VCaP (cell line): ENCODE data around the gene ZBTB45.
"Not testable (repeated sequence)": the region's sequence is repeated elsewhere in the genome, so short reads cannot be mapped to it uniquely, and the experiment has no call there.

Source experiments
- H3K27ac ChIP-seq: fragments of 450-650 bp; 2 replicates; pipeline ENCODE4 v1.5.1; 2017
- TF ChIP-seq, protein P1 (sequence below): fragments of 450-650 bp; conservative IDR thresholded peaks from 2 replicates; pipeline ENCODE4 v1.5.1; 2017; ENCODE audit warnings: mild to moderate bottlenecking, moderate library complexity

ZBTB45 gene

DNA sequence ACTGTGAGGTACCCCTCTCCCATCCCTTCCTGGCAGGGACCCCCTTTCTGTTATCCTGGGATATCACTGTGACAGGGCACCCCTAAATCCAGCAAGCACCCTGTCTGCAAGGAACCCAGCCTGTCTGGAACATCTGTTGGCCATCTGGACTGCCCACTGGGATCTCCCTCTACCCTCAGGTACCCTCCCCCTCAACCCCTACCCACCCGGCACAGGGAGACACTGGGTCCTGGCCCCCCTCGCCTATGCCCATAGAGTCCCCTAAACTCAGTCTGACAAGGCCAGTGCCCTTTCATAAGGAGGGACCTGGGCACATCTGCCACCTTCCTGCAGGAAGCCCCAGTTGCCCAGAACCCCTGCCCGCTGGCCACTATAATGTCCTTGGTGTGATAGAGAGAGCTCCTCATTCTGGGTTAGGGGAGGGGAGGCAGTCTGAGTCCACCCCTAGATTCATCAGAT lies 5.0 kb downstream of the ZBTB45 start:
- TF ChIP-seq, protein P1, sequence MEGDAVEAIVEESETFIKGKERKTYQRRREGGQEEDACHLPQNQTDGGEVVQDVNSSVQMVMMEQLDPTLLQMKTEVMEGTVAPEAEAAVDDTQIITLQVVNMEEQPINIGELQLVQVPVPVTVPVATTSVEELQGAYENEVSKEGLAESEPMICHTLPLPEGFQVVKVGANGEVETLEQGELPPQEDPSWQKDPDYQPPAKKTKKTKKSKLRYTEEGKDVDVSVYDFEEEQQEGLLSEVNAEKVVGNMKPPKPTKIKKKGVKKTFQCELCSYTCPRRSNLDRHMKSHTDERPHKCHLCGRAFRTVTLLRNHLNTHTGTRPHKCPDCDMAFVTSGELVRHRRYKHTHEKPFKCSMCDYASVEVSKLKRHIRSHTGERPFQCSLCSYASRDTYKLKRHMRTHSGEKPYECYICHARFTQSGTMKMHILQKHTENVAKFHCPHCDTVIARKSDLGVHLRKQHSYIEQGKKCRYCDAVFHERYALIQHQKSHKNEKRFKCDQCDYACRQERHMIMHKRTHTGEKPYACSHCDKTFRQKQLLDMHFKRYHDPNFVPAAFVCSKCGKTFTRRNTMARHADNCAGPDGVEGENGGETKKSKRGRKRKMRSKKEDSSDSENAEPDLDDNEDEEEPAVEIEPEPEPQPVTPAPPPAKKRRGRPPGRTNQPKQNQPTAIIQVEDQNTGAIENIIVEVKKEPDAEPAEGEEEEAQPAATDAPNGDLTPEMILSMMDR = no peak
- H3K27ac ChIP-seq = peak overlapping the region; percentile 91

DNA sequence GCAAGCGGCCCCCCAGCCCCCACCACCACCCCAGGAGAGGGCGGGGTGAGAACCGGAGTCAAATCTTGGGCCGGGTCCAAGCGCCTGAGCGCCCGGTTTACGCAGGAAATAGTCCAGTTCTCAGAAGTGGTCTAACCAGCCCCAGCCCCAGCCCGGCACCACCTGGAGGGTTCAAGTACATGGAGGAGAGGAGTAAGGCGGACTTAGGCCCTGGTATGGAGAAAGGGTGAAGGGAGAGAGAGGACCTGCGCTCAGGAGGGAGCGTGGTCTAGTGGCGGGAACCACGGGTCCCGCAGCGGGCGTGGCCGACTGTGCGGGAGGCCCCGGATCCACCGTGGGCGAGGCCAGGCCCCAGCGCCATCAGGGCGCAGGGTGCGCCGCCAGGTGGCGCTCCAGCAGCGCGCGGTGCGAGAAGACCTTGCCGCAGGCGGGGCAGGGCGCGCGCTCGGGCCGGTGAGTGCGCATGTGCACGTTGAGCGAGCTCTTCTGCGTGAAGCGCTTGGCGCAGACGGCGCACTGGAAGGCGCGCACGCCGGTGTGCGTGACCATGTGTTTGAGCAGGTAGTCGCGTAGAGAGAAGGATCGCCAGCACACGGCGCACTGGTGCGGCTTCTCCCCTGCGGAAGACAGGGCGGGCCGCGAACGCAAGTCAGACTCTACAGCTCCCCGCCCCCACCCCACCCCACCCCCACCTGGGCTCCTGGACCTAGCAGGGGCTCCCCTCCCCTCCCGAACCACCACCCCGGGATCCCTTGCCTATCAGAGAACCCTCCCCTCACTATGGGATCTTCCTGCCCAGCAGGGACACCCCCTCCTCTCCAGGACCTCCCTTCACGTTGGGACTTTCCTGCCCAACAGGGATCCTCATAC lies 5.7 kb downstream of the ZBTB45 start:
- TF ChIP-seq, protein P1 = peak; percentile 99
- peak overlapping the region; percentile 91 for H3K27ac ChIP-seq

DNA sequence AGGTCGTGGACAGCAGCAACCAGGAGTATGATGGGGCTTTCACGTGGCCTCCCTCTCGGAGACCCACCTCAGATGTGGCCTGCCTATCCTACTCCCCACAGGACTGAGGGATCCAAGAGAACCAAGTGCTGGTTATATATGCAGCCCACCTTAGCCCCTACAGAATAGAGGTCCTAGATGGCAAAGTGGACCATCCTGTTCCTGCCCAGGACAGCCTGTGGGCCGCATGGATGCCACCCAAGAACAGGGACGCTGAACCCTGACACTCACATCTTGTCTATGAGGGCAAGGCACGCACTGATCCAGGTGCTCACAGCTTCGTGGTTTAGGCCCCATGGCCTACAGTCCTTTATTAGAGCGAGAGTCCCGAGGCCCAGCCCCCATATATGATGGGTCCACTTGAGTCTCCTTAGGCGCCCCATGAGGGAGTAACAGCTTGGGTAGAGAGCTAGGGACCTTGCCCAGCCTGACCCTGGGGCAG lies 6.4 kb downstream of the ZBTB45 start:
- H3K27ac ChIP-seq = peak overlapping the region; percentile 91
- TF ChIP-seq, protein P1 = no peak

DNA sequence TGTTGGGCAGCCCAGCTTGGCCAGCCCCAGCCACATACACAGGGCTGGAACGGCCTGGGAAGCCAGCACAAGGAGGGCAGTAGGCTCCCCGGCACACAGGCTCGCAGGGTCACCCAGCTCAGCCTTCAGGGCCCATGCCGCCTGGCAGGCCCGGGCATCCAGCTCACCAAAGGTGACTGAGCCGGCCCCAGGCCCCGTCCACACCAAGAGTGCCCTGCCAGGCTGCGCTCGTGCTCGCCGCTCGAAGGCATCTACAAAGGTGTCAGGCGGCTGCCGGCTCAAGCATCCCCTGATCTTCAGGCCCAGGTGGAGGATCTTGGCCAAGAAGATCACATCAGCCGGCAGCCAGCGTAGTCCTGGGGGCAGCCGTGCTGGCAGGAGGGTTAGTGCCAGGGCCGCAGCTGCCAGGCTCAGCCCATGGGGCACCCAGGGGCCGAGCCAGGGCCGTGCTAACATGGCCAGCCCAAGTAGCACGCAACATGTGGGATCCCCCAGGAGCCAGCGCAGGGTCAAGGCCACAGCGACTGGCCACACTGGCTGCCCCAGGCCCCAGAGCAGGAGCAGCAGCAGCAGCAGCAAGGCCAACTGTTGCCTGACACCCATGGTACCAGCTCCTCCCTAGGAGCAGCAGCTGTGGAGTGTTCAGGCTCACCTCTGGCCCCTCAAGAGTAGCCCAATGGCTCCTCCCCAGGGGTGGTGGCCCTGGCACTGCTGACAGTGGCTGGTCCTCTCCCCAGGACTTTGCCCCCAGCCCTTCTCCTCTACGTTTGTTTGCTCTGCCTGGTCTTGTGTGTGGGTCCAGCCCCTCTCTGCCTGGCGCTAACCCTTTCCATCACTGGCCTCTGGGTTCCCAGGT lies 8.0 kb downstream of the ZBTB45 start, which contains the start of gene SLC27A5:
Gene SLC27A5 (minus strand): TSS at position 640 of the 856 bp plus-strand sequence. CDS start 37 bp downstream, at position 603.
- H3K27ac ChIP-seq = peak within 1 kb of the TSS; percentile 91; the same call in 1 of the 2 replicates
- TF ChIP-seq, protein P1 = no peak

DNA sequence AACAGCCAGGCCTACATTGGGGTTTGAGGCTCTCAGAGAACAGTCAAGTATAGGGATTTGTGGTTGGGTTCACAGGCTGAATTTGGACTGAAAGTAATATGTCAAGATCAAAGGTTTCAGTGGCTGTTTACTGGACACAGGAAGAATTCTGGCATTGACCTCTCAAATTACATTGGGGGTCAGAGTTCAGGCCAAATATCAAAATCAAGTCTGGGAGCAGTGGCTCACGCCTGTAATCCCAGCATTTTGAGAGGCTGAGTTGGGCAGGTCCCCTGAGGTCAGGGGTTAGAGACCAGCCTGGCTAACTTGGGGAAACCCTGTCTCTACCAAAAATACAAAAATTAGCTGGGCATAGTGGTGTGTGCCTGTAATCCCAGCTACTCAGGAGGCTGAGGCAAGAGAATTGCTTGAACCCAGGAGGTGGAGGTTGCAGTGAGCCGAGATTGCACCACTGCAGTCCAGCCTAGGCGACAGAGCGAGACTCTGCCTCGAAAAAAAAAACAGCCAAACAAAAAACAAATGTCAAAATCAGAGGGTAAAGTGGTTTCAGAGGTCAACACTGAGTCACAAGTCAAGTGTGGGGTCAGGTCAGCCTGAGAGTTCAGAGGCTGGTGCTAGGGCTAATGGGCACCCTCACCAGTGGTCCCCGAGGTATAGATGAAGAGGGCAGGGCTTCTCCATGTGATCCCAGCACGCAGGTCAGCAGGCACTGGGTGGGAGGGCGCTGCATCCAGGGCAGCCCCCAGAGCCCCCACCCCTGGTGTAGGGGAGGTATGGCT lies 9.3 kb downstream of the ZBTB45 start:
- no peak overlapping the region for H3K27ac ChIP-seq
- TF ChIP-seq, protein P1 = no peak

DNA sequence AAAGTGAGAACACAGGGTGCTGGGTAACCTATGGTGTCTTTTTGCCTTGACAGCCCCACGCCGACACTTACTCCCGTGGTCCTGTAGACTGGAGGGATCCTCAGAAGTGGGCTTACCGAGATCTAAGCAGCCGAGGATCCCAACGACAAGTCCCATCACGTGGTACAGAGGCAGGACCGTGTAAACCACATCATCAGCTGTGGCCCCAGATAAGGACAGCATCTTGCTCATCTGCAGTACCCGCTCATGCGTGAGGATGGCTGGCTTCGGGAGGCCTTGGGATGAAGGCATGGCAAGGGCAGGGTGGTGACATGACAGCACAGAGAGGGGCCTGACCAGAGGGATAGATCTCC lies 9.9 kb downstream of the ZBTB45 start:
- no peak overlapping the region for H3K27ac ChIP-seq
- TF ChIP-seq, protein P1 = no peak

DNA sequence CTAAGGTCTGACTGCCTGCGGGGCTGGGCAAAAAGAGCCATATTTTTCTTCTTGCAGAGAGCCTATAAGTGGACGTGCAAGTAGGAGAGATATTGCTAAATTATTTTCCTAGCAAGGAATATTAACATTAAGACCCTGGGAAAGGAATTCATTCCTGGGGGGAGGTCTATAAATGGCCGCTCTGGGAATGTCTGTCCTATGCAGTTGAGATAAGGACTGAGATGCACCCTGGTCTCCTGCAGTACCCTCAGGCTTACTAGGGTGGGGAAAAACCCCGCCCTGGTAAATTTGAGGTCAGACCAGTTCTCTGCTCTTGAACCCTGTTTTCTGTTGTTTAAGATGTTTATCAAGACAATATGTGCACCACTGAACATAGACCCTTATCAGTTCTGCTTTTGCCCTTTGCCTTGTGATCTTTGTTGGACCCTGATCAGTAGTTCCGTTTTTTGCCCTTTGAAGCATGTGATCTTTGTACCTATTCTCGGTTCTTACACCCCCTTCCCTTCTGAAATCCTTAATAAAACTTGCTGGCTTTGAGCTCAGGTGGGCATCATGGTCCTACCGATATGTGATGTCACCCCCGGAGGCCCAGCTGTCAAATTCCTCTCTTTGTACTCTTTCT lies 11.9 kb downstream of the ZBTB45 start:
- not testable (repeated sequence) for H3K27ac ChIP-seq
